CD4-positive, alpha-beta T cell treated with Interleukin-6 at 100 ng/mL for 8 hours (primary cell): ENCODE results near the gene CLCF1.
A peak's percentile ranks its signal among the peaks of the same experiment; 100 is the strongest.

Experiments
- DNase-seq: peaks from one replicate; pipeline ENCODE4 v3.0.0-alpha.2; 2020; ENCODE audit warnings: mixed read lengths, low spot score

The CLCF1 gene

DNA sequence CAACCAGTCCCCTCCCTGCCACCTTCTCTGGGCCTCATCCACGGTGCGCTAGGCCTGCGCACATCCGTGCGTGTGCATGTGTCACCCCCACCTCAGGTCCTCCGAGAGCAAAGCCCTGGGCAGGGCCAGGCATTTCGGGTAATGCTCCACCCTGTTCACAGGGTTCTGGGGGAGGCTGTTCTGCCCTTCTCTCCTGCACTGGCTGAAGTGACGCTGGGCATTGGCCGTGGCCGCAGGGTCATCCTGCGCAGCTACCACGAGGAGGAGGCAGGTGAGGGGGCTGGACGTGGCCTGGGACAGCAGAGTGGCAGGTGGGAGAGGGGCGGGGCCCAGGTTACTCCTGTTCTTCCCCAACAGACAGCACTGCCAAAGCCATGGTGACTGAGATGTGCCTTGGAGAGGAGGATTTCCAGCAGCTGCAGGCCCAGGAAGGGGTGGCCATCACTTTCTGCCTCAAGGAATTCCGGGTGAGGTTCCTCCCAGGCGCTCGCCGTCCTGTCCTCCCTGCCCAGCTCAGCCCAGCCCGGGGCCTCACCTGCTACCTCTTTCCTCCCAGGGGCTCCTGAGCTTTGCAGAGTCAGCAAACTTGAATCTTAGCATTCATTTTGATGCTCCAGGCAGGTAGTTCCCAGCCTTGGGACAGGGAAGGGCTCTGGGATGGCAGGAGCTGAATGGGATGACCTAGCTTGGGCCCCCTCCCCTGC is 22.3 kb upstream of the CLCF1 start:
- no peak for DNase-seq

DNA sequence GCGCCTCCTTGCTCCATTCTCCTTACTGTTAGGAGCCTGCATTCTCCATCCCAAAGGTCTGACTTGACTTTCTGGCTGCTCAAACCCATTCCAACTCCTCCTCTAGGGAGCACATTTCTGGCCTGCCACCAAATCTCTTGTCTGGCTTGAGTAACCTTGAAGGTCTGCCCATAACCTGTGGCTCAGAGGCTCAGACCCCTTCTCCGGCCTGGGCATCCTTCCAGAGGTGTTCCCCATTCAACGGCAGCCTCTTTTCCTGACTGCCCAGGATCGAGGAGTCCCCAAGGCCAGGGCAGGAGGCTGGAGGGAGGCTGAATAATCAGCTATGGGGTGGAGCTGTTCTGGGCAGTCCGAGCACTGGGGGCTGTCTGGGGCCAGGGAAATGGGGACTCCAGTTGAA is 20.6 kb upstream of the CLCF1 start:
- no peak for DNase-seq

DNA sequence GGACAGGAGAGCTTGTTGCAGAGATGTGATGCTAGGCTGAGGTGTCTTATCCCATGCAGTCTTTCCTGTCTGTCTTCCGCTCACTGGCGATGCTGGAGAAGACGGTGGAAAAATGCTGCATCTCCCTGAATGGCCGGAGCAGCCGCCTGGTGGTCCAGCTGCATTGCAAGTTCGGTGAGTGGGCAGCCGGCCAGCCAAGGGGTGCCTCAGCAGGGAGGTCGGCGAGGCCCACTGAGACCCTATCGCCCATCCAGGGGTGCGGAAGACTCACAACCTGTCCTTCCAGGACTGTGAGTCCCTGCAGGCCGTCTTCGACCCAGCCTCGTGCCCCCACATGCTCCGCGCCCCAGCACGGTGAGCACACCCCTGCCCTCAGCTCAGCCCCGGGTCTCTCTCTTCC is 20.0 kb upstream of the CLCF1 start:
- DNase-seq = no peak

DNA sequence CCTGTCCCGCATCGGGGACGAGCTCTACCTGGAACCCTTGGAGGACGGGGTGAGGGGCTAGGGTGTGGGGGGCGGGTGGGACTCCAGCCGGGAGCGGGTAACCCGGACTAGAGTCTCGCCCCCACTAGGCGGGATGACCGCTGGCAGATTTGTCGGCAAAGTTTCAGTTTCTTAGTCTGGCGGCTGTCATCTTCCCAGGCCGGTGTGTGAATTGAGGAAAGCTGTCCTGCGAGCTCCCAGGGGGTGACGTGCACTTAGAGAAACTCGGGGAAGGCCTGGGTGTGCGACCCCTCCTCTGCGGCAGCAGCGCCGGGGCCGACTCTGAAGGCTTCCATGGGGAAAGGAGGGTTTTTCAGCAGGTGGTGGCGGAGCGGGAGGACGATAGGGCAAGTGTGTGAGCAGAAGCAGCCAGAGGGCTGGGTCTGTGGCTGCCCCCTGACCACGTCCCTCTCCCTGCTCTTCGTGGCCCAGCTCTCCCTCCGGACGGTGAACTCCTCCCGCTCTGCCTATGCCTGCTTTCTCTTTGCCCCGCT is 18.9 kb upstream of the CLCF1 start:
- DNase-seq = no peak

DNA sequence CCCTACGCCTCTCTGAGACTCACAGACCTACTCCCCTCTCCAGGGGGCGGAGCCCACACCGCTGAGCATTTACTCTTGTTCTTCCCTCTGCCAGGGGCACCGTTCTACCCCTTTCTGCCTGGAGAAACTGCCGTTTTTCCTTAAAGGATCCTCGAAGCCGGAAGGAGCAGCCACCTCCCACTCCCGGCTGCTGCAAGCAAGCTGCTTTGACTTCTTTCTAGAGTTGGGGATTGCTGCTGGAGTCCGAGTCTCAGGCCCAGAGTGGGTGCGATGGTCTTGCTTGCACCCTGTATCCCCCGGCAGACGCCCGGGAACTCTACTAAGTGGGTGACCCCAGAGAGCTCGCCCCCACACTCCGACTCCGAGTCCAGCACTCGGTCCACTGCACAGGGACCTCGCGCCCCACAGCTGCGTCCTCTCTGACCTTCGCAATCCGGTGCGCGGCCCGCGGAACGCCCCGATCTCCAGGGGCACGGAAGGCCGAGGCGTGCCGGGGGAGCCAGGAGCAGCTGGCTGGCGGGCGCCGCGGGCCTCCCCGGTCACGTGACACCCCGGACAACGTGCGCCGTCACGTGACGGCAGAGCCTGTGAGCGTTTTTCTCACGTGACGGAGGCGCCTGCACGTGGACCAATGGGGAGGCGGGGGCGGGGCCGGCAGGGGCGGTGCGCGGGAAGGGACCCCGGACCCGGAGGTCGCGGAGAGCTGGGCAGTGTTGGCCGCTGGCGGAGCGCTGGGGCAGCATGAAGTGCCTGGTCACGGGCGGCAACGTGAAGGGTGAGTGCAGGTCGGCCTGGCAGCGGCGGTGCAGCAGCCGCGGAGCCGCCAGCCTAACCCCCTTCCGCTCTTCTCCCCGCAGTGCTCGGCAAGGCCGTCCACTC is 18.1 kb upstream of the CLCF1 start, which contains the start of gene RAD9A:
Gene RAD9A, plus strand, starts transcription at position 683 of the 879 bp plus-strand sequence. Its CDS starts 59 bp downstream, at position 742.
- DNase-seq = peak; percentile 91

DNA sequence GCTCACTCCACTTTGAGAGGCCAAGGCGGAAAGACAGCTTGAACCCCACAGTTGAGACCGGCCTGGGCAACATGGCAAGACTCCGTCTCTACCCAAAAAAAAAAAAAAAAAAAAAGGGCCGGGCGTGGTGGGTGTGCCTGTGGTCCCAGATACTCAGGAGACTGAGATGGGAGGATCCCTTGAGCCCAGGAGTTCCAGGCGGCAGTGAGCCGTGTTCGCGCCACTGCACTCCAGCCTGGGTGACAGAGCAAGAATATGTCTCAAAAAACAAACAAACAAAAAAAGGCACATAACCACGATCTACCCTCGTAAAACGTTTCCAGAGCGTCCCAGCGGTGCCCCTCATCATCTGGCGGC is 17.5 kb upstream of the CLCF1 start:
- DNase-seq = no peak

DNA sequence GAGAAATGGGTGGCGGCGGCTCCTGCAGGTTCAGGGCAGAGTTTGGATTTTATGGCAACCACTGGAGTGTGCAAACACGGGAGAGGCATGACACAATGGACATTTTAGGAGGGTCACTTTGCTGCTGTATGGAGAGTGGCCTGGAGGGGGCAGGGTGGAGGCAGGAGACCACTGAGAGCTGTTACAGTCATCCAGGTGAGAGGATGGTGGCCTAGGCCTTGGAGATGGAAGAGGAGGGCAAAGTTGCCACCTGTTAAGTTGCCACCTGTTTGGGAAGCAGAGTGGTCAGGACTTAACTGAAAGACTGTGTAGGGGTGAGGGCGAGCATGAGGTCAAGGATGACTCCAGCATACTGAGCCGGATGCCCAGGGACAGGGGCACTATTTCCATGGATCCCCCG is 16.1 kb upstream of the CLCF1 start:
- peak; percentile 45 for DNase-seq

DNA sequence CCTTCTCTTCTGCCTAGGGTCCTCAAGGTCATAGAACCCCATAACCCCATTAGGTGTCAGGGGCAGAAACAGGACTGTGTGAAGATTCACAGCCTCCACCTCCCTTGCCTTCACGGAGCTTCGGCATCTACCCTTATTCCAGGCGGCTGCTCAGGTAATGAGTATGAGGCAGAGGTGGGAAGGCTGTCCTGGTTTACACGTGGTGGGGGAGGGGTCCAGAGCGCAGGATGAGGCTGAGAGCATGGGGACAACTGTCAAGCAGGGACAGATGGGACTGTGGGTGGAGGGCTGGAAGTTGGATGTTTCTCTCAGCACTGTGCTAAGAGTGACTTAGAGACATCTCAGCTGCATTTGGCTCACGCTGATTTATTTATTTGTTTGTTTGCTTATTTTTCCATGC is 14.1 kb upstream of the CLCF1 start:
- DNase-seq = no peak

DNA sequence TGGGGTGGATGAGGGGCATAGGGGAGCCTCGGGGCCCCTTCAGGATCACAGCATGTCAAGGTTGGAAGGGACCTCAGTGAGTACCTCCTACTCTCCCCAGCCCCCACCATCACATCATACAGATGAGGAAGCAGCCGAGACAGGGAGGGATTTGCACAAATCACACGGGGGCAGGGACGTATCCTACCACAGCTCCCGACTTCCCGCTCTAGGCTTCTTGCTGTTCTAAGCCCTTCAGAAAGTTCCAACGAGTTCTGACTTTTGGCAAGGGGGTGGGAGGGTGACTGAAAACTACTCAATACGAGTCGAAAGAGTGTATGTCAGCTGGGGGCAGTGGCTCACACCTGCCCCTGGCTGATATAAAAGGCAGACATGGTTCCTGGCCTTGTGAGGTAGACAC is 13.7 kb upstream of the CLCF1 start:
- DNase-seq = no peak

DNA sequence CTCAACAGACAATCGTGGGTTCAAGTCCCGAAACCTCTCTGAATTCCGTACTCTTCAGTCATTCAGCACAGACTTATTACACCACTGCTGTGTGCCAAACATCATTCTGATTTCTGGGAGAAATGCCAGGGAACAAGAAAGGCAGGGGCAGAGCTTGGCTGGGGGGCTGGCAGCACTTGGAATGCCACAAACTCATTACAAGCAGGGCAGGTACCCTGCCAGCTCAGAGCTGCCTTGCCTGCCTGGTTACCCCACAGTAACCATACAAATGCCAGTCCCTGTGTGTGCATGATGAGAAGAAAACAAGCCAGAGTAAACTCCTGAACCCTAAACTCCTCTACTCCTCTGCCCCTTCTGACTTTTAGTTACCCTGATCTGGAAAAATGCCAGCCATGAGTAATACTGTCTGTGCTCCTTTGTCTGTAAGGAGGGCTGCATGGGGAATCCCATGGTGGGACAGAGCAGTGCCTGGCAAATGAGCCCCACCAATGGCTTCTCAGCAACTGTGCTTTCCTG is 11.5 kb upstream of the CLCF1 start:
- DNase-seq = no peak

DNA sequence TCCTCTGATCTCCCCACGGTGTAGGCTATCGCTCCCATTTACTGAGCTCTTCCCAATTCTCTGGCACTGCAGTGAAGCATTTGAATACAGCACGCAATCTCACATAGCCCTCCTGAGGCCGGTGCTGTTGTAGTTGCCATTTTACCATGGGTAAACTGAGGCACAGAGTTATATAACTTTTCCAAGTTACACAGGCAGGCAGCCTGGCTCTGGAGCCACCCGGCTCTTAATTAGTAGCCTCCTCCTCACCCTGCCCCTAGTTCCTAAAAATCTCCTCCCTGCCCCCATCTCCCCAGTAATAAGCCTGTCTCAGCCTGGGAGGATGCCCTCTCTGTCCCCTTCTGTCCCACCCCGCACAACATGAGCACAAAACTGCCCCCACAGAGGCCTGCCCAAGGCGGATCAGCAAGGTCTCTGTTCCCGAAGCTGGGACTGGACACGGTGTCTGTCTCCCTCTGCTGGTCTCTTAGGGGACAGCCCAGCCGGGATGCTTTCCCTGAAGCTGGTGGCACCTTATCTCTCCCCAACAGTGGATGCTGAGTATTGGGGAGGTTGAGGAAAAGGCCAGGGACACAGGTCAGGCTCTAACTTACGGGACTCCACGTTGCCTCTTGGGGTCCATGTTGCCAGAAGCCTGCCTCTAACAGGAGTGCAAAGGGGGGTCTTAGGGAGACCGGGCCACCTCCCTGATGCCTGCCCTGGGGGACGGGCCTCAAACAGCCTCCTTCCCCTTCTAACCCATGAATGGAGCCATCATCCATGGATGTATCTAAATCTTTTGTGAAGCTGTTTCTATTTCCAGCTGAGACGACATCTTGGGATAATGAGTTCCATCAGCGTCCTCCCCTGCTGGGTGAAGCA is 9.1 kb upstream of the CLCF1 start:
- peak; percentile 84 for DNase-seq

DNA sequence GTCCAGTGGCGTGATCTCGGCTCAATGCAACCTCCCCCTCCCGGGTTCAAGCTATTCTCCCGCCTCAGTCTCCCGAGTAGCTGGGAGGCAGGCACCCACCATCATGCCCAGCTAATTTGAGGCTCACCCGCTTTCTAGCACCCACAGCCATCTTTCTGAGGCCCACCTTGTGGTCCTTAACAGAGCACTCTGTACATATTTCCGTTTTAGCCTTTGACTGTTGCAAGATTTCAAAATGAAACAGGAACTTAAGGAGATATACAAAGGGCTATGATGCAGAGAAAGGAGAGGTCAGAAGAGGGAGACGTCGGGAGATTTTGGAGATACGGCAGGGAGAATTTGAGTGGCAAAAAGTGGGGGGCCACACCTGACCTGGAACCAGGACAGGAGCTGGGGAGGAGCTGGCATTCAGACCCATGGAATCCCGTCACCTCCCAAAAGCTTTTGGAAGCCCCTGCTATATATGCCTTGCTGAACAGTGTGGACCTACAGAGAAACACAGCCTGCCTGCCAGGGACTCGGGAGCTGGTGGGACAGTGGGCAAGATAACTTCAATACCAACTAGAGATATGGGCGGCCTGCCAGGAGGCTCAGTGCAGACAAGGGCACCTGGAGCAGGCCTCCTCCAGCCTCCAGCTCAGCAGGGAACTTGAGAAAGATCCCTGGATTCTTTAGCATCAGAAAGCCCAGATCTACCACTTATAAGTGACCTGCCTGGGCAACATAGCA is 8.0 kb upstream of the CLCF1 start:
- DNase-seq = no peak

DNA sequence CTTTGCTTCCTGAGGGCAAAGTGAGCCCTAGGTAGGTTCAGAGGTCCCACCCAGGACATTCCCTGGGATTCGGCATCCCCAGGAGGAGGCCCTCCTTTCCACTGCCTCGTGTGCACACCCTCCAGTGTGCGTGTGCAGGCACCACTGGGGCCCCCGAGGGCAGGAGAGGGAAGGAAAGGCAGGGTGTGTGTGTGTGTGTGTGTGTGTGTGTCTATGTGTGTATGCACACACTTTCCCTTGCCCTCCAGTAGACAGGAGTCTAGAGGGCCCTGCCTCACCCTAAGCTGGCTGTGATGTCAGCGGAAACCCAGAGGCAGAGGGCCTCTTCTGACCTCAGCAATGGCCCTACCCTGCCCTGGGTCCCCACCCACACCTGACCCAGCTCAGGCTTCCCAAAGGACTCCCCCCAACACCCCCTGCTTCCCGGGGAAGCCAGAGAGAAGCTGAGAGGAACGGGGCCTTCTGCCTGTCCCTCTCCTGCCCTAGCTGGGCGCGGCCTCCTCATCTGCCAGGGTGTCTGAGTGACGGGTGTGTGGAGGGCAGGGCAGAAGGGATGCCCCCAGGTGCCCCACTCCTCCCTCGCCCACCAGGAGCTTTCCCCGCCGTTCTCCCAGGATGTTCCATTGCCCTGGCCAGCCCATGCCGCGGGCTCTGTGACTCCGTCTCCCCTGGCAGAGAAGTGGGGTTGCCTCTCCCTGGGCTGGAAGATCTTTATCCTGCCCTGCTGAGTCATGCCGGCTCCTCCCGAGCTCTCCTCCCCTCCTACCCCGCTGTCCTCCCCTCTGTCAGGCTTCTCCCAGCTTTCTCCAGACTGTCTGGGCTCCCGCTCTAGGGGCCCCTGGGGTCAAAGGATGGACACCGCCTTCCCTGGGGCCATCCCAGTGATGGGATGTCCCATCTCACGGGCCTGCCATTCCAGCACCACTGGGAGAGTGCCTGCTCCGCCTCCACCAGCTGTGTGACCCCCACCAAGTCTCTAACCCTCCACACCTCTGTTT is 6.0 kb upstream of the CLCF1 start:
- no peak for DNase-seq

DNA sequence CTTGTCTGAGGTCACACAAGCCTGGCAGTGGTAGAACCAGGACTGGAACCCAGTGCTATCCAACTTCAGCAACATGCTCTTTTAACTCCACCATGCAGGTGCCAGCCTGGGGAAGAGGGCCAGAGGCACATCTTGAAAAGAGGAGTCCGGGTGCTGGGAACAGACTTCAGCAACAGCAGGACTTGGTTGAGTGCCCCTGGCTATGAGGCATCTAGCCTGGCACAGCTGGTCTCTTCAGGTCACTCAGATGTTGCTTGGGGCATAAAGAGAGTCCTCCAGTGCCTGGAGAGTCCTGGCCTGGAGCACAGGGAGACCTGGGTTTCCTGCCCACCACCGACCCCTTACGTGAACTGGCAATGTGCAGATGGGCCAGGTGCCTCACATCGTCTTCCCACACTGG is 5.1 kb upstream of the CLCF1 start:
- DNase-seq = no peak

DNA sequence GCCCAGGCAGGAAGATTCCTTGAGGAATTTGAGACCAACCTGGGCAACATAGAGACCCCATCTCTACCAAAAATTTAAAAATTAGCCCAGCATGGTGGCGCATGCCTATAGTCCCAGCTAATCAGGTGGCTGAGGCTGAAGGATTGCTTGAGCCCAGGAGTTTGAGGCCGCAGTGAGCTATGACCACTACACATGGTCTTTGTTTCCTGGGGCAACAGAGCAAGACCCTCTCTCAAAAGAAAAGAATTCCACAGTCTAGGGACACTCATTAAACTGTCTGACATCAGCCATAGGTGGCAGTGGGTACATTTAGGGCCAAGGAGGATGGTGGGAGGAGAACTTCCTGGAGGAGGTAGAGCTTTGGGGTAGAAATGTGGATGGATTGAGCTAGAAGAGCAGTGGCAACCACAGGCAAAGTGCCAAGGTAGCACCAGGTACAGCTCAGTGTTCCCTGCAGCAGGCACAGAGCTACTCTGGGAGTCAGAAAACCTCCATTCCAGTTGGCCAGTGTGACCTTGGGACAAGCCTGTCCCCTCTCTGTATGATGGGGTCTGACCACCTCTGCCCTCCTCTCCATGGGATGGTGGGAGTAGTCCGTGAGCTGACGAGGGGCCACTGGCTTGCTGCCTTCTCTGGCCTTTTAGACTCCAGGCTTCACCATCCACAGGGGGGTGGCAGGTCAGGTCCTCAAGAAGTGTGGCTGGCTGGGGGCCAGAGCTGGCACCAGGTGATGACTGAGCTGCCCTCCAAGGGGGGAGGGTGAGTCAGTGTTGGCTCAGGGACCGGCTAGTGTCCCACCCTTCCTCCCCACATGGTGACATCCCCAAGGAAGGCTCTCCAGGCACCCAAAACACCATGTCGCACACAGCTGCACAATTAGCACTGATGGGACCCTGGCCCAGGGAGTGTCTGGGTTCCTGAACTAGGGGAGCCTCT is 3.7 kb upstream of the CLCF1 start:
- DNase-seq = no peak

DNA sequence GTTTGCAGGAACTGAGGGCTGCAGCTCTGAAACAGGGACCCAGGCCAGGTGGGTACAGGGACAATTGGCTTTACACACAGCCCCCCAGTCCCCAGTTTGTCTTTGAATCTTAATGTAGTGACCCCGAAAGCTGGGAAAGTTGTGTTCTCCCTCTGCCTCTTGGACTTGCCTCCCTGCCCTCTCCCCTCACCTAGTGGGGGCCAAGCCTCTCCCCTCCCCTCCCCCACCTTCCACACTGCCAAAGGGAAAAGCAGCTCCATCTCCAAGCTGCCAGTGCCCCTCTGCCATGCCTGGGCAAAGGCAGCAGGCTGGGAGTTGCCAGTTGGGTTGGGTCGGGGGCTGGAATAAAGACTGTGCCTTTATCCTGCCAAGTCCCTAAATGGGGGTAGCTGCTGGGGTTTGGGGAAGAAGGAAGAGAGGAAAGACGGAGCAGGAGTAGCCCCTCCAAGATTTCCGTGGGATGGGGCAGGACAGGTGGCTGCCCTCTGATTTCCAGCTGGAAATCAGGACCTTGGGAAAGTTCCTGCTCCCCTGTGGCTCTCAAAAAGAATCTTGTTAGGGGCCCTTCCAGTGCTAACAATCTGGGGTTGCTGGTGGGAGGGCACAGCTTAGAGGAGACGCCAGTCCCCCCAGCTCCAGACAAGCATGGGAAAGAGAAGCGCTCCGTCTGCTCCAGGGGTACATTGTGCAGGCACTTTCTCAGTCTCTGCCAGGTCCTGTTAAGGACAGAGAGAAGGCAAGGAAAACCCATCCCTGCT is 2.8 kb upstream of the CLCF1 start:
- no peak for DNase-seq

DNA sequence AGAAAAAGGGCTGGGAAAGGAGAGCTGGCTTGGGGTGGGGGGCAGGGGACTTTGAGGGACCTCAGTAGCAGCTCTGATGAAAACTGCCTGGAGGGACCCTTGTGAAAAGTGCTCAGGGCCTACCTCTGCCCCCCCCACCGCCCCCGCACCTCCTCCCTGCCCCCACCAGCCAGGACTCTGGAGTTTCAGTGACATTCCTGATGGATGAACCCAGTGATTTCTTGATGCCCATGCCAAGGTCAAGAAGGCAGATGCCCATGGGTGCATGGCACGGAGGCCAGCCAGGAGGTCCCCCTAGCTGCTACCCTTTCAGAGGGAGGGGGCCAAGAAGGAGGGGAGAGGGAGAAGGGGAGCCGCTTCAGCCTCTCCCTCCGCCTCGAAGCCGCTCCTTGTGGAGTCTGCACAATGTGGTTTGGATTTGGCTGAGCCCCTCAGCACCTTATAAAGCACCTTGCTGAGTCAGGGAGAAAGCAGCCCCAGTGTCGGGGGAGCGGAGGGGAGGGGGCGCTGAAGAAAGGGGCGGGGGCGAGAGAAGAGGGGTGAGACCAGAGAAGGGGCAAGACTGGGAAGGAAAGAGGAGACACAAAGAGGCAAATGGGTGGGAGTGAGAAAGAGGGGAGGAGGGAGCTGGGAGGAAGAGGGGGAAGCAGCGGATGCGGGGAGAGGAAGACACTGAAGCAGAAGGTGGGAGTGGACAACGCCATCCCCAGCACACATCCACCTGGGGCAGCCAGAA is 2.1 kb upstream of the CLCF1 start:
- DNase-seq = no peak
